HS-27A (cell line): ENCODE measurements around the gene ZC3H18.

ENCODE experiments used
- DNase-seq: peaks from one replicate; pipeline ENCODE4 v3.0.0-alpha.2; 2012; ENCODE audit warnings: low read depth, missing footprints

Gene ZC3H18

DNA sequence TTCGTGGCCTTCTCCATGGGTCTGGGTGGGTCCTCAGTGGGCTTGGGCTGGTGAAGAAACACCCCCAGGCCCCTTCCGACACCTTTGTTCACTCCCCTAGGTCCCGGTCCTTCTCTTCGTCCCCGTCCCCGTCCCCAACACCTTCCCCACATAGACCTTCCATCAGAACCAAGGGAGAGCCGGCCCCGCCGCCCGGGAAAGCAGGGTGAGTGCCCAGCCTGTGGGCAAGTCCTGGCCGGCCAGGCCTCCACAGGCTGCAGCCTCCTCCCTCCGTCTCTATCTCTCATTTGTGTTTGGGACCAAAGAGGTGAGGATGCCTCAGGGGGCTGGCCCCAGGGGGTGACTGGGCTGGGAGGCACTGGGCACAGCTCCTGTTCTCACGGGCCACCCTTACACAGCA, 53.7 kb downstream of the ZC3H18 start:
- DNase-seq: no peak

DNA sequence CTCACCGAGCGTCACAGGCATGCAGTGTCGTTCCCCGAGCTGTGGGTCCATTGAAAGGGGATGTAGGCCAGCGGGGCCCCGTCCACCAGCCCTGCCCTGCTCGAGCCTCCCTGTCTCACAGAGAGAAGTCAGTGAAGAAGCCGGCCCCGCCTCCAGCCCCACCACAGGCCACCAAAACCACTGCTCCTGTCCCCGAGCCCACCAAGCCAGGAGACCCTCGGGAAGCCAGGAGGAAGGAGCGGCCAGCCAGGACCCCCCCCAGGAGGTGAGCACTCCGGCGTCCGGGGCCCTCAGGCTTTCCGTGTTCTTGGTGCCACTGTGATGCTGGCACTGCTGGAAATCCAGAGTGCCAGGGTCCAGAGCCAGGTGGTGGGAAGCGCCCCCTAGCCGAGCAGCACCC, 54.3 kb downstream of the ZC3H18 start:
- DNase-seq: no peak

DNA sequence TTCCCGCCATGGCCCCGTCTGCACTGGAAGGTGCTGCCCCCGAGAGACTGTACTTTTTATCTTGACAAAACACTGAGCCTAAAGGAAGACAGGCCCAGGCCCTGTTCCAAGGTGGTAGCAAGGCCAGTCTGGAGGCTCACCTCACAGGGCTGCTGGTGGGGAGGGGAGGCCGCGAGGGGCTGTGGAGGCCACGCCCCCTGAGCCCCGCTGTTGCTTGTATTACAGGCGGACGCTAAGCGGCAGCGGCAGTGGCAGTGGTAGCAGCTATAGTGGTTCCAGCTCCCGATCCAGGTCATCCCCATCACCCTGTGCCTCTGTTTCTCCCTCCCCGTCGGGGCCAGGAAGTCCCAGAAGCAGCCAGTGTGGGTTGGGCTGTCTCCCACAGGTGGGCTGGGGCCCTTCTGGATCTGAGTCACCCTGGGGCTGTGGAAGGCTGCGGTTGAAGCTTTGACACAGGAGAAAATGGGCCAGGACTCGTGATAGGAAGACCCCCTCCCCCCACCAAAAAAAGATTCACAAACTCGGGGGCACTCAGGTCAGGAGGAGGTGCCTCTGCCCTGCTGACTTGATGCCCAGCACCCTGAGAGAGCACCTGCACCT, 54.9 kb downstream of the ZC3H18 start:
- no peak for DNase-seq

DNA sequence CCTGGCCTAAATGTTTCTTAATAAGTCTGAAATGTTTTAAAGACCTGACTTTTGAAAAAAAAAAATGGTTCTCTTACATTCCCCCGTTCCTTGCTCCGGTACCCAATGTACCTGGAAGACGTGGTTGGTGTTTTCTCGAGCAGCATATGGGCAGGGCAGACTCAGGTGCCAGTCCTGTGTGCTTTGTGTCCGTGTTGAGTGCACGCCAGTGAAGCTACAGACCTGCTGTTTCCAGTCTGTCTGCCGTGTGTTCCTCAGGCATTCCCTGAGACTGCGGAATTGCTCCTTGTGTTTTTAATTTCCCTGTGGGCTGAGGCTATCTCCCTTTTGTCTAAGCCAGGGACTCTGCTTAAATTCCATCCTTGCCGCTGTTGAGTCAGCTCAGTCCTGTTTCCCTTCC, 56.4 kb downstream of the ZC3H18 start:
- DNase-seq: no peak

DNA sequence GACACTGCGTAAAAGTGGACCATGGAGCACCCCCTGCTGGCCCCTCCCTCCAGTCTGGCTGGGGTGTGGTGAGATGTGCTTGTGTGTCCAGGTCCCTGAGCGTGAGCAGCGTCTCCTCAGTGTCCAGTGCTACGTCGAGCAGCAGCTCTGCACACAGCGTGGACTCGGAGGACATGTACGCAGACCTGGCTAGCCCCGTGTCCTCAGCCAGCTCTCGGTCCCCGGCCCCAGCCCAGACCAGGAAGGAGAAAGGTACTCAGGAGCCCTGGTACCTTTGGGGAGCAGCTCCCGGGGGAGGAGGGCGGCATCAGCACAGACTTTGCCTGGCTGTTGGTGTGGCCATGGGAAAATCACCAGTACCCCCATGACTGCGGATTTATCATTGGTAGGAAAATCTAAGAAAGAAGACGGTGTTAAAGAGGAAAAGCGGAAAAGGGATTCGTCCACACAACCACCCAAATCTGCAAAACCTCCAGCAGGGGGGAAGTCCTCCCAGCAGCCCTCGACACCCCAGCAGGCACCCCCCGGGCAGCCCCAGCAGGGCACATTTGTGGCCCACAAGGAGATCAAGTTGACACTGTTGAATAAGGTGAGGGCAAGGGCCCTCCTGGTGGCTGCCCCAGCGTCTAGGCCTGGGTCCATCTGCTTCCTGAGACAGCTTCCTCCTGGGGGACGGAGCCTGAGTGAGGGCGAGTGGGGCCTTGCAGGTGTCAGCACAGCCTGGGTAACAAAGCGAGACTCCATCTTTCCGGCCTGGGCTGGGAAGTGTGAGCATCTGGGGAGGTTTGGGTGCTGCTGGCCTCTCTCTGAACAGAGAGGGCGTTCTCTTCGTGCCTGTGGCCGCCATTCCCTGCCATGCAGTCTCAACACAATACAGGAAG, 57.6 kb downstream of the ZC3H18 start:
- no peak for DNase-seq

DNA sequence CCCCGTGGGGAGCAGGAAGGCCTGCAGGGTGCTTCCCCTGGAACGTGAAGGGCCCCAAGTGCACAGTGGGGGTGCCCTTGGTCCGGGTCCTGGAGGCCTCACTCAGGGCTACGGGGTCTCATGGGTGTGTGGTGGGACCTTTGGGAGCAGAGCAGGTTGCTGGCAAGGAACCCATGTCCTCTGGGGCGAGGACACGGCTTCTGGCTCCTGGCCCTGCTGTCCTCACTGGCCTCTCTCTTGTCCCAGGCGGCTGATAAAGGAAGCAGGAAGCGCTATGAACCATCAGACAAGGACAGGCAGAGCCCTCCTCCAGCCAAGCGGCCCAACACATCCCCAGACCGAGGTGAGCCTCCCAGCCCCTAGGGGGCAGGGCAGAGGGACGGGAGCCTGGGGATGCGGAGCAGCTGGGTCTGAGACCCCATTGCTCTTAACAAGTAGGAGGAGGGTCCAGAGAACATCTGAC, 58.3 kb downstream of the ZC3H18 start:
- DNase-seq: no peak

DNA sequence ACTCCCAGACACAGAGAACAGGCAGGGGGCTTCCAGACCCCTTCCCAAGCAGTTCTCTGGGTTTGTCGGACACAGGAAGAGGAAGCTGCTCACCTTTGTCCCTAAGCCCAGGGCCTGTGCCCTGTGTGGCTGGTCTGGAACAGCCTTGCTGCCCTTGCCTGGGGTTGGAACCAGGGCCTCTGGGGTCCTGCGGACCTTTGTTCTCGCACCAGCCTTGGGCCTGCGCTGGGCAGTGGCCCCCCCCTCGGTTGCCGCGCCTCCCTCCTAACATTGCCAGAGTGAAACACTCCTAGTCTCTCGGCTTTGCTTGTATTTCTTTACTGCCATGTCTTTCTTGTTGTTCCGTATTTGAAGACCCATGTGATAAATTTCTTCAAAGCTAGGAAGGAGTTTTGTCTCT, 59.6 kb downstream of the ZC3H18 start:
- no peak for DNase-seq

DNA sequence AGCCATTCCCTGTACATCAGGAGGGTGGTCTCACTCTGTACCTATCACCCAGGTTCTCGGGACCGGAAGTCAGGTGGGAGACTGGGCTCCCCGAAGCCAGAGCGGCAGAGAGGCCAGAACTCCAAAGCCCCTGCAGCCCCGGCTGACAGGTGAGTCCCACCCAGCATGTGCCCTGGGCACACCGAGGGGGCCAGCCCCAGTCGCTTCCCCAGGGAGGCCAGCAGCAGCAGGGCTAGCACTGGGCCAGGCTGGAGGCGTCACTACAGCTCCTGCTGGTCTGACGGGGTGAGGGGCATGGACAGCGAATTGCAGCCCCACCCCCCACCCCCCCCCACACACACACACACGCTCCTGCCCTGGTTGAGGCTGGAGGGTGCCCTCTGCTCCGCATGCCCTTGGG, 60.2 kb downstream of the ZC3H18 start:
- no peak for DNase-seq

DNA sequence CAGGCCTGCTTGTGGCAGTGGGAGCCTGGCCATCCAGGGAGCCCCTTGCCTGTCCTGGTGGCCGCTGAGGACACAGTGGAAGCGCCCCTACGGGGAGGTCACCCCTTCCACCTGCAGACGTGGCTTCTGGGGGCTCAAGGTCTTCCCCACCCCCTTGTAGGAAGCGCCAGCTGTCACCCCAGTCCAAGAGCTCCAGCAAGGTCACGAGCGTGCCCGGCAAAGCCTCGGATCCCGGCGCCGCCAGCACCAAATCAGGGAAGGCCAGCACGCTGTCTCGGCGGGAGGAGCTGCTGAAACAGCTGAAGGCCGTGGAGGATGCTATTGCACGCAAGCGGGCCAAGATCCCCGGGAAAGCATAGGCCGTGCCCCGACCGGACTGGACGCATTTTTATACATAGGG, 60.7 kb downstream of the ZC3H18 start:
- DNase-seq: no peak

DNA sequence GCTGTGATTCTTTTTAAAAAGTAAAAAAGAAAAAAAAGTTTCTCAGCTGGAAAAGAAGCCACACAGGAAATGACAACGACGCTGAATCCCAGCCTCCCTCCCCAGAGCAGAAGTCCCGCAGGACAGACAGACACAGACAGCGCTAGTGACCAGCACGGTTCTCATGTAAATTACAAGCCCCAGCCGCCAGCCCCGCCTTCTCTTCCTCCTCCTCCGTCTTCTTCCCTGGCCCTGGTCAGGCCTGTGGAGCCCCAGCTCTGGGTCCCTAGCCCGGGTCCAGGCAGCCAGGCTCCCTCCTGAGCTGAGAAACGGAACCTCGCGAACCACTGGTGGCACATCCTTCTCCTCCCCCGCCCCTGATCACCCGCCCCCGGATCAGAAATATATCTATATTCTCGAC, 61.2 kb downstream of the ZC3H18 start:
- no peak for DNase-seq

DNA sequence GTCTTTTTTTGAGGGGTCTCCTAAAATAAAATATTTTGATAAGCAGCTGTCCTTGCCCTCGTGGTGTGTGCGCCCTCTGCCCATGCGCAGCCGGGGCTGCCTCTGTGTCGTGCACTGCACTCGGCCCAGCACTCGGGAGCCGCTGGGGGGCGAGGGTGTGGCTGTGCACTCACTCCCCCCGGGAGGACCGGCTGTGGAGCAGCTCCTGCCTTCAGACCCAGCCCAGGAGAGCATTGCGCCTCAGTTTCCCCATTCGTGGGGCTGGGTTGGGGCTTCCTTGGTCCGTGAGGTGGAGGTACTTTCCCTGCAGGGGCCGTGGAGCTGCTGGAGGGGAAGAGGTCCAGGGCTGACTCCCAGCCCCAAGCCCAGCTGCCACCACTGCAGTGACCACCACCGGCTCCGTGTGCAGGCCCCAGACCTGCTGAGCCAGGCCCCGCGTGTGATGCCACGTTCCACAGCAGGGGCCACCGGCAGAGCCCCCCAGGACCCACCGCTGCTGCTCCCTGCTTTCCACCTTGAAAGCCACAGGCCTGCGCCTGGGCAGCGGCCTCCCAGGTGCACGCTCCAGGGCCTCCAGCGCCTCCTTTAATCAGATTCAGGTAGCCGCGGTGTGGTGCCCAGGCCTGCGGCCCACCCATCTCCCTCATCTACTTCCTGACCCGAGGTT, 61.9 kb downstream of the ZC3H18 start:
- DNase-seq: no peak

DNA sequence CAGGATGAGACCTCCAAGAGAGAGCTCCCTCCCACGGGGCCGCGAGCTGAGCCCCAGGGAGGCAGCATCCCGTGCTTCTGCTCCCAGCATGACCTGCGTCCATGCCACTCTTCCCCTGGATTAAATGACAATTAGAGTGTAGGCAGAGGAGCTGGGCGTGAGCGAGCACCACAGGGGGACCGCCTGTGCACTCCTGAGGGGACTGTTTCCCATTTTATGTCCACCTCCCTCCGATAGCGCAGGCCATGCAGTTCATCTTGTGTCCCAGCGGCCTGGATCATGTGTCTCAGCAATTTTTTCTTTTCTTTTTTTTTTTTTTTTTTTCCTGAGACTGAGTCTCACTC, 62.4 kb downstream of the ZC3H18 start:
- DNase-seq: no peak

DNA sequence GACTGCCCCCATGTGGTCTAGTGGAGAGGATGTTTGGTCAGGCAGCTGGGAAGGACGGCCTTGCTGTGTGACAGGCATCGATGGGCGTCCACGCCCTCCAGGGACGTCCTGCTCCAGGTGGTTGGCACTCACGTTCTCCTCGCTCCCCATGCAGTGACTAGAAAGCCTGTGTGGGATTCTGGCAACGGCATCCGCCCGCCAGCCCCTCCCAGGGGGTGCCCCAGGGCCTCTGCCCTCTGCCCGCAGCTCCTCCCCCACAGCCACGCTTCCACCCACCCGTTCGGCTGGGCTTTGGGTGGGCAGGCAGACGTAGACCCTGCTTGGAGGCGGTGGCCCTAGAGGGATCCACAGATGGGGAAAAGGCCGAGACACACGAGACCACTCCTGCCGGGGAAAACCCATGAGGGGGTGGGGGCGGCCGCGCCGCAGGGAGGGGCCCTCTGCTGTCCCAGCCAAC, 63.5 kb downstream of the ZC3H18 start:
- DNase-seq: no peak

DNA sequence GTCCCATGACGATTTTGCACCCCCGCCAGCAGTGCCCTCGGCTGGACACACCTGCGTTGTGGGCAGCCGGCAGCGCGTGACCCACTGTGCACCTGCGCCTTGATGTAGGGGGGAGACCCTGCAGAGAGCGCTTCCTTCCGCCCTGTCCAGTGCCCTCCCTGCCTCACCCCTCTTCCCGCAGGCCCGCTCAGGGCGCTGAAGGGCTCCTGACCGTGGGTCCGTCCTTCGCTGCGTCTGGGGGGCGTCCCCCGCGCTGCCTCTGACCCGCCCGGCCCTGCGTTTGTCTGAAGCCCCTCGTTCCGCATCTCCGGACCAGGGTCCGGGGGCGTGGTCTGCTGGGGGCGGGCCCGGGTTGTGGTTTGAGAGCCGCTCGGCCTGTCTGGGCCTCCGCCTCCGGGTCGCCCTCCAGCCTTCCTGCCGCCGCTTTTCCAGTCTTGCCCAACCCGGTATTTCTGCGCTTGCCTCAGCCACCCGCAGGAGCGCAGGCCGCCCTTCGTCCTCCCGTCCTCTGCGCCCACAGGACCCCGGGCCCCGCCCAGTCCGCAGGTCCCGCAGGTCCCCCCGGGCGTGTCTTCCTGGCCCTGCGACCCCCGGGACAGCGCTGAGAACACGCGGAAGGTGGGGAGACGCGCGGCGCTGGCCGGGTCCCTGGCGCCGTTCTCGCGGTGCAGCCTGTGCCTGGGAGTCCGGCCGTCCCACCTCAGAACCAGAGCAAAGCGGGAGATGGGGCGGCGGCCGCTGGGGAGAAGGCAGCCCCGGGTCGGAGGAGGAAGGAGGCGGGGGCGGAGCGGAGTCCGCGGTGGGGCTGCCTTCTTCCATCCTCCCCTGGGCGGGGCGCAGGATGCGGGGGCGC, 64.2 kb downstream of the ZC3H18 start:
- DNase-seq: no peak

DNA sequence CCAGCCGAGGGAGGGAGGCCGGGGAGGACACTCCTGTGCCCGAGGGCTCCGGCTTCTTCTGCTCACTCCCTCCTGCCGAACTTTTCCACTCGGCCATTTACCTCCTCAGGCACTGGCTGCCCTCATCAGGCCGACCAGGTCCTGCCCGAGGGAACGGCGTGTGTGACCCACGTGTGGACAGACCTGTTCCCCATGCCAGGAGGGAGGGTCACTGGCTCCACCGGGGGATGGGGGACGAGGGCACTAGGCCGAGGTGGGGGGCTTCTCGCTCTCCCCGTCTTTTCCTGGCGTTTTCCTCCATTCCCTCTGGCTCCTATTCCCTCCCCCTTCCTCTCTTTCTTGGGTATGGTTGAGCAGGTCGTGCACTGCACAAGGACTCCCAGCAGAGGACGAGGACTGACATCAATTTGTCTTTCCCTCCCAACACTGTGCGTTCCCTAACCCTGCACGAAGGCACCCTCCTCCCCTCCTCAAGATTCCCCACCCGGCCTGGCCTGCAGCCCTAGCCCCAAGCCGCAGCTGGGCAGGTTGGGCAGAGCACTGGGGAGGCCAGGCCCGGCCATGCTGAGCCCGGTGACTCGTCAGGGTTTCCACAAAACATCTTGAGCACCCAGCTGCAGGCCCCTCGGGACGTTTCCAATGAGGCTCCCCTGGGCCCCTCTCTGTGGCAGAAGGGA, 64.9 kb downstream of the ZC3H18 start:
- DNase-seq: no peak

DNA sequence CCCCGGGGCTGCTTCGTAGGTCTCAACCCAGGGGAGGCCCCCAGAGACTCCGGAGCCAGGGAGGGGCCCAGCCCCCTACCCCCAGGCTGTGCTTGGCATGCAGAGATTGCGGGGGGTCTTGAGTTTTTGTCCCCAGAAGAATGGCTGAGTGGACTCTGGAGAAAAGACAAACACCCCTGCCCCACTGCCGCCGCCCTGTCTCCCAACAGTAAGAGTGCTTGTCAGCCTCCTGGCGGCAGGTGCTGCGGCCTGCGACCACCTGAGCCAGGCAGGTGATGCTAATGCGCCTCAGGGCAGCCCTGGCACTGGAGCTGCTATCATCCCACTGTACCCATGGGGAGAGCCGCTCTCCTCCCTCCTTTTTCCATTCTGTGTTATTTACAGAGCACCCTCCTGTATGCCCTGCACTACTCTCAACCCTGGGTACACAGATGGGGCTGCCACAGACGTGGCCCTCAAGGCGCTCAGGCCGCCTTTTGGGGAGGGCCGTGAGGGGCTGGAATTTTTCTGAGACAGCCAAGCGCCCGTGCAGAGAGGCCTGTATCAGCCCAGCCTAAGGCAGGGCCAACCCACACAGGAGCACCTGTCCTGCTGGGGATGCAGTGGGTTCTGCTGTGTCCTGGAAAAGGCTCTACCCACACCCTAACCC, 65.6 kb downstream of the ZC3H18 start:
- DNase-seq: no peak

DNA sequence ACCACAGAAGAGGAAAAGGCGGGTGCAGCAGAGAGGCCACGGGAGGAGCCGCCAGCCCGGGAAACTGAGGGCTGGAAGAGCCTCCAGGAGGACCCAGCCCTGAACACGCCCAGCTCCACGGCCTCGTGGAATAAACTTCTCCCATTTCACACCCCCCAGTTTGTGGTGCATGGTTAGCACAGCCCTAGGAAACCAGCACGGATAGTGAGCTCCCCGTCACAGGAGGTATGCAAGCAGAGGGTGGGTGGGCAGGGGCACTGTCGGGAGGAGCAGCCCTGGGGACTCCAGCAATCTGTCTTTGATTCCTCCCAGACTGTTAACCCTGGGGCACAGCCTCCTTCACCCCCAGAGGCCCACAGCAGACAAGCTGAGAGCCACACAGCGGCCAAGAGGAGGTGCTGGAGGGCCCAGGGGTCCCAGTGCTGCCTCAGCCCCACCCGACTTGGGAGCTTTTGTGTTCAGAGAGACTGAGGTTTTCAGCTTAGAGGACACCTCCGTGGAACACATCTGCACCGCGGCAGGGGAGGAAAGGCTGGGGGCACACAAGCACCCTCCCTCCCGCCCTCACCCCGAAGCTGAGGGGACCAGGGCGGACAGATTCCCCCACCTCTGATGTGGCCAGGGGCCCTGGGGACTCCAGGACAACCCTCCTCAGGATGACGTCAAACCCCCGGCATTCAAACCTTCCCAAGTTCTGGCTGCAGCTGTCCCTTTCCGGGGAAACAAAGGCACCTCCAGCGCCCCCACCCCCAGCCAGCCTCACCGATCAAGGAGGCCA, 66.5 kb downstream of the ZC3H18 start:
- DNase-seq: no peak

DNA sequence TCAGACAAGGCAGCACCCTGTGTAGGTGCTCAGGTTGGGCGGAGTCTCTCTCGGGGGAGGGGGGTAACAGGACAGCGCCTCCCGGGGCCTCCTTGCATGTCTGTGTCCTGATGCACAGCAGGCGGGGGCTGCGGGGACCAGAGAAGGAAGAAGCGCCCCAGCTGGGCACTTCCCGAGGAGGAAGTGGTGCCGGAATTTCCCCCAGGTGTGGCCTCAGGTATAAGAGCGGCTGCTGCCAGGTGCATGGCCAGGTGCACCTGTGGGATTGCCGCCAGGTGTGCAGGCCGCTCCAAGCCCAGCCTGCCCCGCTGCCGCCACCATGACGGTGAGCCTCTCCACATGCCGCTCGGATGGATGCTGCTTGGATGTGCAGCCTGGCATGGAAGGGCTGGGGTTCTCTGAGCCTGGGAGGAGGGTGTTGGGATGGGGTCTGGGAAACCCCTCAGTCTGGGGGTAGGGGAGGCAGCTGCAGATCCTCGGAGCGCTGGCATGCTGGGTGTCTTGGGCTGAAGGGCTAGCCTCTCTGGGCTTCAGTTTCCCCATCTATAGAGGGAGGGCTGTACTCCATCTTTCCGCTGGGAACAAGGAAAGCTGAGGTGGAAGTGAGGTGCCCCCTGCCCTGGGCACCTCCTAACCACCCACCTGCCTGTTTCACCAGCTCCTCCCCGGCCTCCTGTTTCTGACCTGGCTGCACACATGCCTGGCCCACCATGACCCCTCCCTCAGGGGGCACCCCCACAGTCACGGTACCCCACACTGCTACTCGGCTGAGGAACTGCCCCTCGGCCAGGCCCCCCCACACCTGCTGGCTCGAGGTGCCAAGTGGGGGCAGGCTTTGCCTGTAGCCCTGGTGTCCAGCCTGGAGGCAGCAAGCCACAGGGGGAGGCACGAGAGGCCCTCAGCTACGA, 68.4 kb downstream of the ZC3H18 start, which contains the start of gene IL17C:
Gene IL17C (plus strand): TSS at position 250 of the 908 bp plus-strand sequence. CDS start 70 bp downstream, at position 320.
- no peak for DNase-seq
